ENCODE measurements around the gene CCL18. TPM values are rescaled to one million over a fixed set of nuclear protein-coding genes. Genes with fewer than 3 reads are reported as not detected.
"Not testable (repeated sequence)": the region's sequence is repeated elsewhere in the genome, so short reads cannot be mapped to it uniquely, and the experiment has no call there.

CCL18 gene
- polyA plus RNA-seq, 4 donors, result 0.24 to 17.9 (median 1.0) TPM

- not testable (repeated sequence) for H3K9me3 ChIP-seq (ENCODE audit: control insufficient read depth in 2 of 2, insufficient read depth in 1 of 2, low read depth in 1 of 2, low read length in 1 of 2); H3K27me3 ChIP-seq (ENCODE audit: control insufficient read depth in 3 of 3, insufficient read depth in 3 of 3, low read length in 3 of 3); H3K4me3 ChIP-seq (ENCODE audit: low read depth in 1 of 3, low read length in 3 of 3); H3K36me3 ChIP-seq (ENCODE audit: control insufficient read depth in 3 of 3, insufficient read depth in 2 of 3, low read depth in 1 of 3, low read length in 3 of 3); FAIRE-seq; H3K4me1 ChIP-seq (ENCODE audit: control insufficient read depth in 3 of 3, insufficient read depth in 2 of 3, low read depth in 1 of 3, low read length in 2 of 3)
- peak in 1 of 2 donors; percentile 4 for DNase-seq
- H3K27ac ChIP-seq (ENCODE audit: low read depth in 1 of 3, low read length in 2 of 3), result peak overlapping the region in 2 of 3 donors; percentile 67 to 87
- 48 to 58% (median 56%) methylated on average over 5 of the region's 5 CpGs for WGBS, 3 donors
These were observed 17.8 kb downstream of the CCL18 start for GRCh38 chr17:36081681-36082471.

- not testable (repeated sequence) for H3K4me3 ChIP-seq (ENCODE audit: low read depth in 1 of 3, low read length in 3 of 3); H3K36me3 ChIP-seq (ENCODE audit: control insufficient read depth in 3 of 3, insufficient read depth in 2 of 3, low read depth in 1 of 3, low read length in 3 of 3); H3K9me3 ChIP-seq (ENCODE audit: control insufficient read depth in 2 of 2, insufficient read depth in 1 of 2, low read depth in 1 of 2, low read length in 1 of 2); FAIRE-seq; H3K27me3 ChIP-seq (ENCODE audit: control insufficient read depth in 3 of 3, insufficient read depth in 3 of 3, low read length in 3 of 3); H3K4me1 ChIP-seq (ENCODE audit: control insufficient read depth in 3 of 3, insufficient read depth in 2 of 3, low read depth in 1 of 3, low read length in 2 of 3)
- WGBS, 3 donors, result 45 to 61% (median 49%) methylated on average over 7 to 8 of the region's 8 CpGs
- peak in 1 of 2 donors; percentile 69 for DNase-seq
- H3K27ac ChIP-seq (ENCODE audit: low read depth in 1 of 3, low read length in 2 of 3), result peak overlapping the region in 2 of 3 donors; percentile 67 to 87
These were observed 18.5 kb downstream of the CCL18 start for GRCh38 chr17:36082482-36083120.

- DNase-seq; H3K27ac ChIP-seq (ENCODE audit: low read depth in 1 of 3, low read length in 2 of 3); H3K4me3 ChIP-seq (ENCODE audit: low read depth in 1 of 3, low read length in 3 of 3); H3K36me3 ChIP-seq (ENCODE audit: control insufficient read depth in 3 of 3, insufficient read depth in 2 of 3, low read depth in 1 of 3, low read length in 3 of 3); H3K27me3 ChIP-seq (ENCODE audit: control insufficient read depth in 3 of 3, insufficient read depth in 3 of 3, low read length in 3 of 3); H3K4me1 ChIP-seq (ENCODE audit: control insufficient read depth in 3 of 3, insufficient read depth in 2 of 3, low read depth in 1 of 3, low read length in 2 of 3); H3K9me3 ChIP-seq (ENCODE audit: control insufficient read depth in 2 of 2, insufficient read depth in 1 of 2, low read depth in 1 of 2, low read length in 1 of 2); FAIRE-seq: not testable (repeated sequence)
- 85 to 98% (median 89%) methylated on average over 2 of the region's 2 CpGs for WGBS, 3 donors
These were observed 19.6 kb downstream of the CCL18 start for GRCh38 chr17:36083691-36084090.

- Histone ChIP-seq H3K36me3 (ENCODE audit: control insufficient read depth in 3 of 3, insufficient read depth in 2 of 3, low read depth in 1 of 3, low read length in 3 of 3) (no peaks in the 10 kb centered on the region), H3K27me3 (ENCODE audit: control insufficient read depth in 3 of 3, insufficient read depth in 3 of 3, low read length in 3 of 3) (no peaks in the 10 kb centered on the region), H3K27ac (ENCODE audit: low read depth in 1 of 3, low read length in 2 of 3) (no peak overlapping the region), H3K4me1 (ENCODE audit: control insufficient read depth in 3 of 3, insufficient read depth in 2 of 3, low read depth in 1 of 3, low read length in 2 of 3) (no peaks in the 10 kb centered on the region), H3K4me3 (ENCODE audit: low read depth in 1 of 3, low read length in 3 of 3) (no peak overlapping the region), H3K9me3 (ENCODE audit: control insufficient read depth in 2 of 2, insufficient read depth in 1 of 2, low read depth in 1 of 2, low read length in 1 of 2) (no peaks in the 10 kb centered on the region)
- FAIRE-seq (no peak), DNase-seq (peak in 1 of 2 donors; percentile 18)
- 27 to 52% (median 42%) methylated on average over 1 of the region's 1 CpG for WGBS, 3 donors
These were observed 21.7 kb downstream of the CCL18 start for GRCh38 chr17:36085765-36086164.

- FAIRE-seq, result no peak
These were observed 22.7 kb downstream of the CCL18 start for GRCh38 chr17:36086791-36087190.

GRCh38 chr17:36087471-36087870 is 23.4 kb downstream of the CCL18 start:
- H3K9me3 ChIP-seq (ENCODE audit: control insufficient read depth in 2 of 2, insufficient read depth in 1 of 2, low read depth in 1 of 2, low read length in 1 of 2); H3K27ac ChIP-seq (ENCODE audit: low read depth in 1 of 3, low read length in 2 of 3); H3K4me1 ChIP-seq (ENCODE audit: control insufficient read depth in 3 of 3, insufficient read depth in 2 of 3, low read depth in 1 of 3, low read length in 2 of 3); FAIRE-seq; H3K27me3 ChIP-seq (ENCODE audit: control insufficient read depth in 3 of 3, insufficient read depth in 3 of 3, low read length in 3 of 3); H3K4me3 ChIP-seq (ENCODE audit: low read depth in 1 of 3, low read length in 3 of 3); DNase-seq; H3K36me3 ChIP-seq (ENCODE audit: control insufficient read depth in 3 of 3, insufficient read depth in 2 of 3, low read depth in 1 of 3, low read length in 3 of 3): not testable (repeated sequence)
- WGBS, 3 donors, result no CpG with 5 or more reads among the region's 3 CpGs

More at GRCh38 chr17:36086791-36087190, 22.7 kb downstream of the CCL18 start:
- Histone ChIP-seq H3K27ac (ENCODE audit: low read depth in 1 of 3, low read length in 2 of 3) (no peak overlapping the region), H3K27me3 (ENCODE audit: control insufficient read depth in 3 of 3, insufficient read depth in 3 of 3, low read length in 3 of 3) (no peaks in the 10 kb centered on the region), H3K9me3 (ENCODE audit: control insufficient read depth in 2 of 2, insufficient read depth in 1 of 2, low read depth in 1 of 2, low read length in 1 of 2) (no peaks in the 10 kb centered on the region), H3K4me3 (ENCODE audit: low read depth in 1 of 3, low read length in 3 of 3) (no peak overlapping the region), H3K4me1 (ENCODE audit: control insufficient read depth in 3 of 3, insufficient read depth in 2 of 3, low read depth in 1 of 3, low read length in 2 of 3) (no peaks in the 10 kb centered on the region), H3K36me3 (ENCODE audit: control insufficient read depth in 3 of 3, insufficient read depth in 2 of 3, low read depth in 1 of 3, low read length in 3 of 3) (no peaks in the 10 kb centered on the region)
- WGBS, 3 donors, result 72 to 91% (median 78%) methylated on average over 1 of the region's 1 CpG
- no peak for DNase-seq

- not testable (repeated sequence) for H3K4me3 ChIP-seq (ENCODE audit: low read depth in 1 of 3, low read length in 3 of 3); H3K27me3 ChIP-seq (ENCODE audit: control insufficient read depth in 3 of 3, insufficient read depth in 3 of 3, low read length in 3 of 3); H3K27ac ChIP-seq (ENCODE audit: low read depth in 1 of 3, low read length in 2 of 3); H3K36me3 ChIP-seq (ENCODE audit: control insufficient read depth in 3 of 3, insufficient read depth in 2 of 3, low read depth in 1 of 3, low read length in 3 of 3); H3K9me3 ChIP-seq (ENCODE audit: control insufficient read depth in 2 of 2, insufficient read depth in 1 of 2, low read depth in 1 of 2, low read length in 1 of 2); FAIRE-seq; DNase-seq; H3K4me1 ChIP-seq (ENCODE audit: control insufficient read depth in 3 of 3, insufficient read depth in 2 of 3, low read depth in 1 of 3, low read length in 2 of 3)
- WGBS, 3 donors, result 89 to 92% (median 89%) methylated on average over 9 to 10 of the region's 10 CpGs
These were observed 24.0 kb downstream of the CCL18 start for GRCh38 chr17:36087897-36088572.

- Histone ChIP-seq H3K27me3 (ENCODE audit: control insufficient read depth in 3 of 3, insufficient read depth in 3 of 3, low read length in 3 of 3) (no peaks in the 10 kb centered on the region), H3K36me3 (ENCODE audit: control insufficient read depth in 3 of 3, insufficient read depth in 2 of 3, low read depth in 1 of 3, low read length in 3 of 3) (no peaks in the 10 kb centered on the region), H3K9me3 (ENCODE audit: control insufficient read depth in 2 of 2, insufficient read depth in 1 of 2, low read depth in 1 of 2, low read length in 1 of 2) (no peaks in the 10 kb centered on the region), H3K4me3 (ENCODE audit: low read depth in 1 of 3, low read length in 3 of 3) (no peak overlapping the region), H3K27ac (ENCODE audit: low read depth in 1 of 3, low read length in 2 of 3) (peak overlapping the region in 1 of 3 donors; percentile 5), H3K4me1 (ENCODE audit: control insufficient read depth in 3 of 3, insufficient read depth in 2 of 3, low read depth in 1 of 3, low read length in 2 of 3) (no peaks in the 10 kb centered on the region)
- DNase-seq (no peak), FAIRE-seq (no peak)
- WGBS, 3 donors, result 84 to 96% (median 87%) methylated on average over 14 of the region's 14 CpGs
These were observed 24.7 kb downstream of the CCL18 start for GRCh38 chr17:36088670-36089338.

All from small intestine (tissue), 7 donors.